Caco-2 (cell line): ENCODE results near the gene ASCC1. TPM values are rescaled to one million over a fixed set of nuclear protein-coding genes. Genes with fewer than 3 reads are reported as not detected.
A peak's percentile ranks its signal among the peaks of the same experiment; 100 is the strongest.

Experiments
- BruUV-seq: library from RNA; stranded (reverse); fragments of 400-500 nt; replicated peaks from 2 replicates; lab custom pipeline; 2021; lab: Mats Ljungman, UMichigan
- CTCF ChIA-PET: fragments of 300-600 bp; sonication (Branson Sonifier 250); formaldehyde crosslinking; loops from one replicate; lab custom pipeline; 2022; ENCODE audit warnings: antibody characterized with exemption; lab: Charles Lee
- POLR2A ChIA-PET: fragments of 300-600 bp; sonication (Branson Sonifier 250); formaldehyde crosslinking; loops from one replicate; lab custom pipeline; 2022; ENCODE audit warnings: antibody characterized with exemption; lab: Charles Lee
- DNase-seq, 2 experiments: peaks; one replicate each; pipeline versions ENCODE4 v3.0.0 to v3.0.0-alpha.2; 2020 to 2022
- H3K27me3 ChIP-seq: replicated peaks from 2 replicates; pipeline ENCODE4 v1.6.0; 2011; ENCODE audit warnings: low read length; ENCODE audit not compliant: control insufficient read depth, insufficient read depth
- H3K36me3 ChIP-seq: 2 replicates; pipeline ENCODE4 v1.5.1; 2011; ENCODE audit warnings: low read length; ENCODE audit not compliant: control insufficient read depth, insufficient read depth
- H3K4me1 ChIP-seq: fragments of 250-450 bp; sonication (Bioruptor Pico); 2 replicates; pipeline ENCODE4 v1.5.1; 2020; ENCODE audit warnings: mild to moderate bottlenecking
- H3K4me3 ChIP-seq: 2 replicates; pipeline ENCODE4 v1.5.1; 2011; ENCODE audit warnings: low read depth, mild to moderate bottlenecking, control low read depth, low read length
- H3K9me3 ChIP-seq: fragments of 250-450 bp; sonication (Bioruptor Pico); 2 replicates; pipeline ENCODE4 v1.5.1; 2020; ENCODE audit warnings: mild to moderate bottlenecking, moderate library complexity
- H3K27ac Mint-ChIP-seq: one replicate; pipeline ENCODE4 v1.8.0; 2022; ENCODE audit warnings: mixed read lengths; ENCODE audit not compliant: unreplicated experiment
- H3K27me3 Mint-ChIP-seq: one replicate; pipeline ENCODE4 v1.8.0; 2022; ENCODE audit warnings: mixed read lengths; ENCODE audit not compliant: insufficient read depth, unreplicated experiment
- H3K36me3 Mint-ChIP-seq: one replicate; pipeline ENCODE4 v1.8.0; 2022; ENCODE audit warnings: mild to moderate bottlenecking, mixed read lengths; ENCODE audit not compliant: insufficient read depth, unreplicated experiment
- H3K4me1 Mint-ChIP-seq: one replicate; pipeline ENCODE4 v1.8.0; 2022; ENCODE audit warnings: low read depth, mixed read lengths; ENCODE audit not compliant: unreplicated experiment
- H3K4me3 Mint-ChIP-seq: one replicate; pipeline ENCODE4 v1.8.0; 2022; ENCODE audit warnings: mild to moderate bottlenecking, moderate library complexity, mixed read lengths; ENCODE audit not compliant: unreplicated experiment
- H3K9me3 Mint-ChIP-seq: one replicate; pipeline ENCODE4 v1.8.0; 2022; ENCODE audit warnings: mixed read lengths; ENCODE audit not compliant: unreplicated experiment
- intact Hi-C: fragments of 100-400 bp; cut with micrococcal nuclease; formaldehyde crosslinking; loops from one replicate; pipeline ENCODE4 v1.10.0; 2022; ENCODE audit not compliant: unreplicated experiment
- total RNA-seq: library from RNA; stranded (reverse); gene quantifications from 2 replicates; pipeline ENCODE4 v1.2.3, GENCODE V29; 2022
- TF ChIP-seq, protein P1 (sequence below), 2 experiments: fragments of 200-600 bp in 1 of 2; IDR thresholded peaks; 1 replicate in 1 of 2; 2 replicates in 1 of 2; pipeline versions ENCODE4 v1.5.1 to v1.8.0; 2011 to 2022; ENCODE audit warnings: antibody characterized with exemption in 1 of 2, control low read depth in 1 of 2, inconsistent platforms in 1 of 2, low read depth in 1 of 2, low read length in 1 of 2, mild to moderate bottlenecking in 1 of 2, moderate library complexity in 1 of 2; ENCODE audit not compliant: insufficient read depth in 1 of 2, severe bottlenecking in 1 of 2, unreplicated experiment in 1 of 2

ASCC1 gene
- total RNA-seq, 1 experiment from 2014 or later: 73.7 TPM

DNA sequence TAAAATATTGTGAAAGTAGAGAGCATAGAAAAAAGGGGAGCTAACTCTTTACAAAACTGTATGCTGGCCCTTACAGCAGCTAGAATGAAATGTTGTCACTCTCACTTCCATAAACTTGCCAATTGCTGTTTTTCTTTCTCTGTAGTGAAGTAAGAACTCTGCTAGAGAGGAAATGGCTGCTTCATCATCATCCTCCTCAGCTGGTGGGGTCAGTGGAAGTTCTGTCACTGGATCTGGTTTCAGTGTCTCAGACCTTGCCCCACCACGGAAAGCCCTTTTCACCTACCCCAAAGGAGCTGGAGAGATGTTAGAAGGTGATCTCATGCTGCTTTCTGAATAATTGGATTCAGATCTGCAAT, 7.6 kb upstream of the ASCC1 start:
- no peak overlapping the region for H3K4me3 Mint-ChIP-seq
- no peaks in the 10 kb centered on the region for H3K27me3 ChIP-seq
- intact Hi-C loops: loop anchor here (1.0 to 2.0 kb wide), 4 partner anchors 97 to 327 kb away; no protein-coding TSS in a partner anchor
- H3K4me1 Mint-ChIP-seq: no peaks in the 10 kb centered on the region
- no TSS peak for BruUV-seq
- H3K4me3 ChIP-seq: no peak overlapping the region
- POLR2A ChIA-PET: interaction anchor here (0.7 kb wide), 2 partner anchors 8 to 50 kb away, joined by 4 to 6 read pairs; partner anchors contain the start of genes ANAPC16 and ASCC1
- CTCF ChIA-PET: interaction anchor here (0.9 to 1.0 kb wide), 3 partner anchors 92 to 175 kb away, joined by 3 to 4 read pairs (median 4); no protein-coding TSS in a partner anchor
- no peaks in the 10 kb centered on the region for H3K9me3 ChIP-seq
- no peak overlapping the region for H3K27ac Mint-ChIP-seq
- no peak for DNase-seq
- TF ChIP-seq, protein P1, sequence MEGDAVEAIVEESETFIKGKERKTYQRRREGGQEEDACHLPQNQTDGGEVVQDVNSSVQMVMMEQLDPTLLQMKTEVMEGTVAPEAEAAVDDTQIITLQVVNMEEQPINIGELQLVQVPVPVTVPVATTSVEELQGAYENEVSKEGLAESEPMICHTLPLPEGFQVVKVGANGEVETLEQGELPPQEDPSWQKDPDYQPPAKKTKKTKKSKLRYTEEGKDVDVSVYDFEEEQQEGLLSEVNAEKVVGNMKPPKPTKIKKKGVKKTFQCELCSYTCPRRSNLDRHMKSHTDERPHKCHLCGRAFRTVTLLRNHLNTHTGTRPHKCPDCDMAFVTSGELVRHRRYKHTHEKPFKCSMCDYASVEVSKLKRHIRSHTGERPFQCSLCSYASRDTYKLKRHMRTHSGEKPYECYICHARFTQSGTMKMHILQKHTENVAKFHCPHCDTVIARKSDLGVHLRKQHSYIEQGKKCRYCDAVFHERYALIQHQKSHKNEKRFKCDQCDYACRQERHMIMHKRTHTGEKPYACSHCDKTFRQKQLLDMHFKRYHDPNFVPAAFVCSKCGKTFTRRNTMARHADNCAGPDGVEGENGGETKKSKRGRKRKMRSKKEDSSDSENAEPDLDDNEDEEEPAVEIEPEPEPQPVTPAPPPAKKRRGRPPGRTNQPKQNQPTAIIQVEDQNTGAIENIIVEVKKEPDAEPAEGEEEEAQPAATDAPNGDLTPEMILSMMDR (IDR thresholded peaks at IDR 0.05; ENCODE audit: insufficient read depth in 1 of 2, low read depth in 1 of 2, low read length in 1 of 2, severe bottlenecking in 1 of 2, unreplicated experiment in 1 of 2): no peak
- H3K36me3 Mint-ChIP-seq: peaks cover 62% of the 10 kb centered on the region
- H3K9me3 Mint-ChIP-seq: no peaks in the 10 kb centered on the region
- peaks cover 6% of the 10 kb centered on the region for H3K36me3 ChIP-seq
- no peaks in the 10 kb centered on the region for H3K27me3 Mint-ChIP-seq
- H3K4me1 ChIP-seq: no peaks in the 10 kb centered on the region

DNA sequence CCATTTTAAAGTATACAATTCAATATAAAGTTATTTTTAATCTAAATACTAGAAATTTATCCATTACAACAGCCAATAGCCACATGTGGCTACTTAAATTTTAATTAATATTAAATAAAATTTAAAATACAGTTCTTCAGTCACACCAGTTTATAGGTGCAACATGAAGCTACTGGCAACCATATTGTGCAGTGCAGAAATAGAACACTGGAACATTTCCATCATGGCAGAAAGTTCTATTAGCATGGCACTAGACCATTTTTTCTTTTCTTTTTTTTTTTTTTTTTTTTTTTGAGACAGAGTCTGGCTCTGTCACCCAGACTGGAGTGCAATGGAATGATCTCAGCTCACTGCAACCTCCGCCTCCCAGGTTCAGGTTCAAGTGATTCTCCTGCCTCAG, 5.2 kb upstream of the ASCC1 start:
- no TSS peak for BruUV-seq
- Histone ChIP-seq H3K36me3 (peaks cover 6% of the 10 kb centered on the region), H3K4me1 (peaks cover 5% of the 10 kb centered on the region; the same call in 1 of the 2 replicates), H3K27me3 (no peaks in the 10 kb centered on the region), H3K9me3 (no peaks in the 10 kb centered on the region), H3K4me3 (no peak overlapping the region)
- ChIA-PET CTCF (interaction anchor here (2.4 kb wide), 1 partner anchor 95 kb away, joined by 7 read pairs; no protein-coding TSS in a partner anchor), POLR2A (interaction anchor here (0.6 to 0.7 kb wide), 2 partner anchors 39 to 50 kb away, joined by 5 to 7 read pairs; no protein-coding TSS in a partner anchor)
- no peaks in the 10 kb centered on the region for H3K9me3 Mint-ChIP-seq
- TF ChIP-seq, protein P1 (IDR thresholded peaks at IDR 0.05; ENCODE audit: insufficient read depth in 1 of 2, low read depth in 1 of 2, low read length in 1 of 2, severe bottlenecking in 1 of 2, unreplicated experiment in 1 of 2): no peak
- DNase-seq: no peak
- peaks cover 61% of the 10 kb centered on the region for H3K36me3 Mint-ChIP-seq
- H3K27me3 Mint-ChIP-seq: no peaks in the 10 kb centered on the region
- H3K4me3 Mint-ChIP-seq: no peak overlapping the region
- H3K4me1 Mint-ChIP-seq: no peaks in the 10 kb centered on the region
- H3K27ac Mint-ChIP-seq: no peak overlapping the region
- intact Hi-C loops: no loop called here

DNA sequence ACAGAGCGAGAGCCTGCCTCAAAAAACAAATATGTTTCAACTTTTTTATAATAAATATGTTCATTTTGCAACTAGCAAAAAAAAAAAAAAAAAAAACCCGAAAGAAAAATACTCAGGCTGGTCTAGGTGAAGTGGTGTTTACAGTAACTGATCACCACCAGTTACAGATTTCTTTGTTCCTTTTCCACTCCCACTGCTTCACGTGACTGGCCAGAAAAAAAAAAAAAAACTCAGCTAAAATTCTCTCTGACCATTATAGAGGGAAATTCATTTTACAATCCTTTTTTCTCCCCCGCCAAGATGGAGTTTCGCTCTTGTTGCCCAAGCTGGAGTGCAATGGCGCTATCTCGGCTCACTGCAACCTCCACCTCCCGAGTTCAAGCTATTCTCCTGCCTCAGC, 4.6 kb upstream of the ASCC1 start:
- Mint-ChIP-seq H3K36me3 (peaks cover 67% of the 10 kb centered on the region), H3K27ac (no peak overlapping the region), H3K4me1 (no peaks in the 10 kb centered on the region), H3K4me3 (no peak overlapping the region), H3K9me3 (no peaks in the 10 kb centered on the region), H3K27me3 (no peaks in the 10 kb centered on the region)
- TF ChIP-seq, protein P1 (IDR thresholded peaks at IDR 0.05; ENCODE audit: insufficient read depth in 1 of 2, low read depth in 1 of 2, low read length in 1 of 2, severe bottlenecking in 1 of 2, unreplicated experiment in 1 of 2): no peak
- no TSS peak for BruUV-seq
- Histone ChIP-seq H3K36me3 (peaks cover 6% of the 10 kb centered on the region), H3K4me3 (no peak overlapping the region), H3K27me3 (no peaks in the 10 kb centered on the region), H3K4me1 (peaks cover 5% of the 10 kb centered on the region; the same call in 1 of the 2 replicates), H3K9me3 (no peaks in the 10 kb centered on the region)
- CTCF ChIA-PET: interaction anchor here (0.6 to 2.4 kb wide), 4 partner anchors 10 to 1840 kb away, joined by 4 to 7 read pairs (median 4); no protein-coding TSS in a partner anchor
- POLR2A ChIA-PET: interaction anchor here (1.1 kb wide), 1 partner anchor 53 kb away, joined by 3 read pairs; the partner anchor contains the start of gene DDIT4
- intact Hi-C loops: no loop called here
- peak in 1 of 2 experiments; percentile 20 for DNase-seq
